Germinal center (tissue), 1 donor: ENCODE data around the gene GPR137B.
"Not testable (repeated sequence)": the region's sequence is repeated elsewhere in the genome, so short reads cannot be mapped to it uniquely, and the experiment has no call there.

Experiments
- DNase-seq: peaks from one replicate; pipeline ENCODE4 v3.0.0; 2012; ENCODE audit warnings: mixed read lengths, low spot score

The GPR137B gene

GRCh38 chr1:236144446-236145150, 2.3 kb downstream of the GPR137B start:
- no peak for DNase-seq

- no peak for DNase-seq
Observed at GRCh38 chr1:236147068-236147467, 4.7 kb downstream of the GPR137B start.

GRCh38 chr1:236147521-236148469, 5.5 kb downstream of the GPR137B start:
- DNase-seq: no peak

GRCh38 chr1:236148470-236148845, 6.1 kb downstream of the GPR137B start:
- DNase-seq: no peak

- no peak for DNase-seq
Observed at GRCh38 chr1:236149003-236149595, 6.8 kb downstream of the GPR137B start.

GRCh38 chr1:236149696-236150228, 7.4 kb downstream of the GPR137B start:
- no peak for DNase-seq

GRCh38 chr1:236150311-236150955, 8.1 kb downstream of the GPR137B start:
- no peak for DNase-seq

- DNase-seq: no peak
Observed at GRCh38 chr1:236150986-236151385, 8.6 kb downstream of the GPR137B start.

GRCh38 chr1:236151739-236152424, 9.5 kb downstream of the GPR137B start:
- DNase-seq: no peak

GRCh38 chr1:236154126-236154525, 11.8 kb downstream of the GPR137B start:
- no peak for DNase-seq

- no peak for DNase-seq
Observed at GRCh38 chr1:236154671-236155398, 12.5 kb downstream of the GPR137B start.

GRCh38 chr1:236155399-236155767, 13.0 kb downstream of the GPR137B start:
- no peak for DNase-seq

GRCh38 chr1:236155841-236156503, 13.6 kb downstream of the GPR137B start:
- DNase-seq: no peak

GRCh38 chr1:236156512-236157208, 14.3 kb downstream of the GPR137B start:
- DNase-seq: peak; percentile 88

- not testable (repeated sequence) for DNase-seq
Observed at GRCh38 chr1:236158072-236158471, 15.7 kb downstream of the GPR137B start.

GRCh38 chr1:236158719-236159118, 16.4 kb downstream of the GPR137B start:
- DNase-seq: no peak

- DNase-seq: peak; percentile 66
Observed at GRCh38 chr1:236159704-236160539, 17.6 kb downstream of the GPR137B start.

- DNase-seq: no peak
Observed at GRCh38 chr1:236160540-236161127, 18.3 kb downstream of the GPR137B start.
